ENCODE measurements around the gene LGALS14. TPM values are rescaled to one million over a fixed set of nuclear protein-coding genes. Genes with fewer than 3 reads are reported as not detected.

Gene LGALS14, protein sequence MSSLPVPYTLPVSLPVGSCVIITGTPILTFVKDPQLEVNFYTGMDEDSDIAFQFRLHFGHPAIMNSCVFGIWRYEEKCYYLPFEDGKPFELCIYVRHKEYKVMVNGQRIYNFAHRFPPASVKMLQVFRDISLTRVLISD
- total RNA-seq = not detected in 2 replicates

DNA sequence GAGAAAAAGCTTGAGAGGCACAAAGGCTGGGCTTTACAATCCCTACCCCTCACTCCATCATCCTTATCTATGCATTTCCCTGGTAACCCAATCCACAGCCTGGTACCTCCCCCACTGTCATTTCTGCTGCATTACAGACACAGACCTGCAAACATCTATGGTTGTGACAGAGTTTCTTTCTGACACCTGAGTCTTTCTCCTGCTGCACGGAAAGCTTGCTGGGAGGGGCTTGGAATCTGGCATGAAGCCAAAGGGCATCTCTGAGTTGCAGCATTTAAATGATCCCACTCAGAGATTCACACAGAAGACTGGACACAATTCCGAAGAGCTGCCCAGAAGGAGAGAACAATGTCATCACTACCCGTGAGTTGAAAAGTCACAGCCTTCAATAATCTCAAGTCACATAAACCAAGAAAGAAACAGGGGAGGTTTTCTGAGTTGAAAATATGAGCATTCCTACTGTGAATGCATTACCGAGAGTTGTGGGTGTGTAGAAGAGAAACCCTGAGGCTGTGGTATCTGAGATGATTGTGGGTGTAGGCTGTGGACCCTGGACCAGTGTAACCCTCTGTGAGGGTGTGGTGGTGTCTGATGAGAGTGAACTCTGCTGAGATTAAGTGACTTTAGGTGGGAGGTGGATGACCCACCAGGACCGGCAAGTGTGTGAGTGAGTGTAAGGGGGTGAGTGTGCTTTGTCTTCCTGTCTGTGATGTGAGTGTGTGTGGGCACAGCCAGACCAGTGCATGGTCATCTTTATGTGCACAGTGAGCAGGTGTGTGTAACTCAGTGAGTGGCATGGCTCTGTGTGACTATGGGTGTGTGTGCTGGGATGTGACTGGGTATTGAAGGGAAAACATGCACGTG lies at the start of gene LGALS14:
Gene LGALS14 (plus strand): TSS at position 301 of the 864 bp plus-strand sequence. CDS start 48 bp downstream, at position 349.

DNA sequence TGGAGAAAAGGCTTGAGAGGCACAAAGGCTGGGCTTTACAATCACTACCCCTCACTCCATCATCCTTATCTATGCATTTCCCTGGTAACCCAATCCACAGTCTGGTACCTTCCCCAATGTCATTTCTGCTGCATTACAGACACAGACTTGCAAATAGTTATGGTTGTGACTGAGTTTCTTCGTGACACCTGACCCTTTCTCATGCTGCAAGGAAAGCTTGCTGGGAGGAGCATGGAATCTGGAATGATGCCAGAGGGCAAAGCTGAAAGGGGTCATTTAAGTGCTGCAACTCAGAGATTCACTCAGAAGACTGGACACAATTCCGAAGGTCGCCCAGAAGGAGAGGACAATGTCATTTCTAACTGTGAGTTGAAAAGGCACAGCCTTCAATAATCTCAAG lies 48.7 kb upstream of the LGALS14 start, which contains the start of gene LGALS16:
Gene LGALS16 (plus strand): TSS at position 301 of the 400 bp plus-strand sequence. CDS start 49 bp downstream, at position 350.

GRCh38 chr19:39737891-39738290 lies 33.6 kb downstream of the LGALS14 start, which contains the start of gene CLC:
CLC (minus strand) TSS chr19:39738029; CDS start chr19:39737952, 77 bp downstream.

Other genes with a start within 250 kb of the LGALS14 start
- gene TIMM50, start 223.6 kb upstream of the LGALS14 start, total RNA-seq = 52.6 and 82.4 TPM in 2 replicates
- gene DLL3, start 205.5 kb upstream of the LGALS14 start, total RNA-seq = 0.07 and 0.34 TPM in 2 replicates
- gene SELENOV, start 189.3 kb upstream of the LGALS14 start, total RNA-seq = not detected in 2 replicates
- gene EID2B, start 171.6 kb upstream of the LGALS14 start, total RNA-seq = 0.71 and 1.0 TPM in 2 replicates
- gene EID2, start 164.3 kb upstream of the LGALS14 start, total RNA-seq = 5.4 and 8.5 TPM in 2 replicates
- gene LGALS13, start 102.0 kb upstream of the LGALS14 start, total RNA-seq = not detected in 2 replicates
- not detected in 2 replicates for gene LGALS16, start 48.6 kb upstream of the LGALS14 start, total RNA-seq
- not detected in 2 replicates for gene CLC, start 33.5 kb downstream of the LGALS14 start, total RNA-seq
- gene LEUTX, start 74.4 kb downstream of the LGALS14 start, total RNA-seq = not detected in 2 replicates
- gene DYRK1B, start 129.7 kb downstream of the LGALS14 start, total RNA-seq = 4.1 and 14.3 TPM in 2 replicates
- gene FBL, start 141.9 kb downstream of the LGALS14 start, total RNA-seq = 140 and 218 TPM in 2 replicates
- gene FCGBP, start 230.2 kb downstream of the LGALS14 start, total RNA-seq = 1.4 and 2.3 TPM in 2 replicates